ENCODE measurements around the gene GHR. TPM values are rescaled to one million over a fixed set of nuclear protein-coding genes. Genes with fewer than 3 reads are reported as not detected.

GHR gene
- total and polyA plus RNA-seq, 12 donors = 4.1 to 15.1 (median 11.5) TPM

GRCh38 chr5:42614509-42614908, 191.3 kb downstream of the GHR start:
- DNase-seq (no peak), ATAC-seq (peak in 1 of 8 donors; percentile 29)
- Histone ChIP-seq H3K36me3 (no peaks in the 10 kb centered on the region), H3K4me3 (no peak overlapping the region), H3K4me1 (peaks cover 0 to 14% (median 4%) of the 10 kb centered on the region in 9 donors), H3K27ac (no peak overlapping the region), H3K27me3 (no peaks in the 10 kb centered on the region), H3K9me3 (no peaks in the 10 kb centered on the region)
- intact Hi-C loops (cut with DNase I) = no loop called here
- no peak for TF ChIP-seq CTCF (IDR thresholded peaks at IDR 0.05)

GRCh38 chr5:42620579-42621216, 197.5 kb downstream of the GHR start:
- Histone ChIP-seq H3K27ac (peak overlapping the region in 4 of 10 donors; percentile 4 to 45 (median 28)), H3K4me3 (no peak overlapping the region), H3K36me3 (no peaks in the 10 kb centered on the region), H3K9me3 (no peaks in the 10 kb centered on the region), H3K27me3 (no peaks in the 10 kb centered on the region), H3K4me1 (peaks cover 0 to 25% (median 23%) of the 10 kb centered on the region in 9 donors)
- DNase-seq (no peak), ATAC-seq (peak in 2 of 8 donors; percentile 8 to 42)
- TF ChIP-seq CTCF (IDR thresholded peaks at IDR 0.05) = no peak
- intact Hi-C loops (cut with DNase I) = no loop called here
- WGBS, 2 donors = 56 to 64% methylated on average over 4 of the region's 4 CpGs

GRCh38 chr5:42621242-42621641, 198.0 kb downstream of the GHR start:
- Histone ChIP-seq H3K9me3 (no peaks in the 10 kb centered on the region), H3K27me3 (no peaks in the 10 kb centered on the region), H3K27ac (peak overlapping the region in 4 of 10 donors; percentile 4 to 45 (median 28)), H3K4me3 (no peak overlapping the region), H3K4me1 (peaks cover 0 to 25% (median 23%) of the 10 kb centered on the region in 9 donors), H3K36me3 (no peaks in the 10 kb centered on the region)
- intact Hi-C loops (cut with DNase I) = no loop called here
- ATAC-seq (peak in 6 of 8 donors; percentile 22 to 52 (median 33)), DNase-seq (no peak)
- 41 to 48% methylated on average over 3 of the region's 3 CpGs for WGBS, 2 donors
- TF ChIP-seq CTCF (IDR thresholded peaks at IDR 0.05) = no peak

GRCh38 chr5:42621662-42622061, 198.4 kb downstream of the GHR start:
- no peak for DNase-seq
- Histone ChIP-seq H3K9me3 (no peaks in the 10 kb centered on the region), H3K4me3 (no peak overlapping the region), H3K36me3 (no peaks in the 10 kb centered on the region), H3K27ac (peak overlapping the region in 3 of 10 donors; percentile 27 to 49 (median 29)), H3K27me3 (no peaks in the 10 kb centered on the region), H3K4me1 (peaks cover 0 to 25% (median 23%) of the 10 kb centered on the region in 9 donors)
- intact Hi-C loops (cut with DNase I) = no loop called here
- peak in 1 of 8 donors; percentile 49 for ATAC-seq
- TF ChIP-seq CTCF (IDR thresholded peaks at IDR 0.05) = no peak
- WGBS, 2 donors = 15 to 16% methylated on average over 1 of the region's 1 CpG

All from heart right ventricle (tissue), 16 donors.